GM04503 (cell line): ENCODE measurements around the gene A4GALT.
"Not testable (repeated sequence)": the region's sequence is repeated elsewhere in the genome, so short reads cannot be mapped to it uniquely, and the experiment has no call there.

ENCODE experiments used
- DNase-seq: peaks from one replicate; pipeline ENCODE4 v3.0.0-alpha.2; 2012; ENCODE audit warnings: low read depth

Gene A4GALT

DNA sequence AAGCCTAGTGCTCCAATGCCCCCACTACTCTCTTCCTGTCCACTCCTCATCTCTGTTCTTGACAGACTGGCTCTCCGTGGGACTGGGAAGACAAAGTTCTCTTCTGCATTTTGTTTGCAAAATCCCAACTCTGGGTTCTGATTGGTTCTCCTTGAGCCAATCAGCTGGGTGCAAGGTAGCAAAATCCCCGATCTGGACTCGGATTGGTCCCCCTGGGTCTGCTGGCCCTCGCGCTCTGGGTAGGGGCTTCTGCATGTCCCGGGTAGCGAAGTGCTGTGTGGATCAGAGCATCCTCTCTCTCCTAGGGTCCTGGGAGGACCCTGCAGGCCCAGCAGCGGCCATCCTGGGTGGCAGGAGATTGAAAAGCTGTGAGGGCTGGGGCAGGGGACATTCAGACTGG lies 22.3 kb upstream of the A4GALT start:
- DNase-seq = no peak

- not testable (repeated sequence) for DNase-seq
Observed at GRCh38 chr22:42740320-42740719, 19.6 kb upstream of the A4GALT start.

- DNase-seq = no peak
Observed at GRCh38 chr22:42734406-42734805, 13.7 kb upstream of the A4GALT start.

DNA sequence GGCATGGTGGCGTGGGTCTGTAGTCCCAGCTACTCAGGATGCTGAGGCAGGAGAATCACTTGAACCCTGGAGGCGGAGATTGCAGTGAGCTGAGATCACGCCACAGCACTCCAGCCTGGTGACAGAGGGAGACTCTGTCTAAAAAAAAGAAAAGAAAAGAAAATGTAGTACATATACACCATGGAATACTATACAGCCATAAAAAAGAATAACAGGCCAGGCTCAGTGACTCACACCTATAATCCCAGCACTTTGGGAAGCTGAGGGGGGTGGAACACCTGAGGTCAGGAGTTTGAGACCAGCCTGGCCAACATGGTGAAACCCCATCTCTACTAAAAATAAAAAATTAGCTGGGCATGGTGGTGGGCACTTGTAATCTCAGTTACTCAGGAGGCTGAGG lies 12.7 kb upstream of the A4GALT start:
- DNase-seq = not testable (repeated sequence)

DNA sequence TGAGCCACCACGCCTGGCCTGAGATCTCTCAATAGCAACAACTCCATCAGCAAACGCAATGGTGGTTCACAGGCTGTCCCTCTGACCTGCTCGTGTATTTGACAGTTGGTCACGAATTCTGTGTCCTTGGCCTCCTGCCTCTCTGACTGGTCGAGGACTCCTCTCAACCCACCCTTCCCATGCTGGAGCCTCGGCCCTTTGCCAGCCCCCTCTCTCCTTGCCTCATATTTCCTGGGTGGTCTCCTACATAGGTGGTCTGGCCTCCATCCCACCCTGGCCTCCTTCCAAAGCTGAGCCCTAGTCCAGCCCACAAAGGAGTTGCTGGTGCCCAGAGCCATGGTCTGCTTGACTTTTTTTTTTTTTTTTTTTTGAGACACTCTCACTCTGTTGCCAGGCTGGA lies 11.4 kb upstream of the A4GALT start:
- no peak for DNase-seq

- DNase-seq = no peak
Observed at GRCh38 chr22:42726811-42727210, 6.1 kb upstream of the A4GALT start.

DNA sequence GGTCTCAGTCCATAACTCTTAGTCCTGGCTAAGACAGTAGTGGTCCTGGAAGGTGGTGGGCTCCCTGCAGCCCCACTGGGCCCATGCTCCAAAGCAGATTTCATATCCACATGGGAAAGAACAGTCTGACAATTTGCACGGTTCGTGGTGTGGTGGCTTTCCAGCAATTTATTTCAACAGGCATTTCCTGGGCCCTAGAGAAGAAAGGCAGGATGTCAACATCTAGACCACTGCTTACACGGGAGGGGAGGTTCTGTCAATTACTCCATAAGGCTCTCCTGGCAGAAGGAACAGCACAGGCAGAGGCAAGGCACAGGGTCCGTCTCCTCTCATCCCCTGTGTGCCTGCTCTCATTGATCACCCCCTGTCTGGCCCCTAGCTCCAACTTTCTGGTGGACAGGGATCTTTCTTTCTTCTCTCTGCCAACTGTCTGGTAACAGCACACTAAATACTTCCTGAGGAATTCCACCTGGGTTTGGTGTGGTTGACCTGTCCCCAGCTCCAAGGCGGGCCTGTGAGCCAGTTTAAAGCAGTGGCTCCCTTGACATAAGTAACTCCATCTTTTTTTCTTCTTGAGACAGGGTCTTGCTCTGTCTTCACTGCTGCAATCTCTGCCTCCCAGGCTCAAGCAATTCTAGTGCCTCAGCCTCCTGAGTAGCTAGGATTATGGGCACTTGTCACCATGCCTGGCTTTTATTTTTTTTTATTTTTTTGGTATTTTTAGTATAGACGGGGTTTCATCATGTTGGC lies 5.1 kb upstream of the A4GALT start:
- no peak for DNase-seq

- no peak for DNase-seq
Observed at GRCh38 chr22:42724062-42724461, 3.4 kb upstream of the A4GALT start.

DNA sequence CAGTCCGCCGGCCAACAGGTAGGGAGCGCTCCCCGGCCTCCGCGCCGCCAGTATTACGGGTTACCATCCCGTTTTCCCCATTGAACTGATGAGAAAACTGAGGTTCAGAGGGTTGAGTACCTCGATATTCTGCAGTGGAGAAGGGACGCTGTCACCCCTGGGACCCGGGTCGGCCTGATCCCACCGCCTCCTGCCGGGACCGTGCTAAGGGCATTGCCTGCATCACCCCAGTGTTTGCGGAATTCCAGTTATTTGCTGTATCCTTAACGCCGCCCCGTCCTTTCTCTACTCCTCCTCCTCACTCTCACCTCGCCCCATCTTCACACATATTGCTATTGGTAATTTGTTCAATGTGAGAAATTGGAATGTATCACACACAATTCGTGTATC lies 370 bp upstream of the A4GALT start:
- DNase-seq = no peak

- no peak for DNase-seq
Observed at GRCh38 chr22:42719656-42720262, 911 bp downstream of the A4GALT start.

DNA sequence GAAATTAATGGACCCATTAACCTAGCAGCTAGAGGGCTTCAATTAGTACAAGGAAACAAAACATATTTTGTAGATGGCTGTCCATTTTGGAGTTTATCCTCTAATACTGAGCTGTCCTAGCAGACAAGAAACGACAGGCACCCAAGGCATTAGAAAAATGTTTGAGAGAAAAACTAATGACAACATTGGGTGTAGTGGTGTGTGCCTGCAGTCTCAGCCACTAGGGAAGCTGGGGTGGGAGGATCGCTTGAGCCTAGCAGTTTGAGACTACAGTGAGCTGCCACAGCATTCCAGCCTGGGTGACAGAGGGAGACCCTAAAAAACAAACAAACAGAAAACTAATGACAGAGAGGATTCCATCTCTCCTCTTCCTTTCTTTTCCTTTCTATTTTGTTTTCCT lies 1.5 kb downstream of the A4GALT start:
- no peak for DNase-seq

- no peak for DNase-seq
Observed at GRCh38 chr22:42717197-42717928, 3.3 kb downstream of the A4GALT start.

- DNase-seq = no peak
Observed at GRCh38 chr22:42716649-42717127, 4.0 kb downstream of the A4GALT start.

DNA sequence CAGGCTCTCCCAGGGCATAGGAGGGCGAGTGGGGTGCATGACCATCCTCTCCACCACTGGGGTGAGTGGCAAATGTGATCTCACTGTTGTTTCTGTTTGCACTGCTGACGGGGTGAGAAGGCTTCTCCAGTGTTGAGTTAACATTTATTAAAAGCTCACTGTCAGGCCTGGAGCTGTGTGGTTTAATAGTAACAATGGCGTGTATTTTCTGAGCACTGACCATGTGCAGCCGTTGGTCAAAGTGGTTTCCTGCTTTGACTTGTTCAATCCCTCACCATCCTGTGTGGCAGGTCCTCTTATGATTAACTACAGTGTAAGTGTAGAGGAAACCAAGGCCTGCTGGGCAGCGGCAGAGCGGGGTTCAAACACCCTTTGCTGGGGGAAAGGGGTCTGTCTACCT lies 4.4 kb downstream of the A4GALT start:
- DNase-seq = no peak

DNA sequence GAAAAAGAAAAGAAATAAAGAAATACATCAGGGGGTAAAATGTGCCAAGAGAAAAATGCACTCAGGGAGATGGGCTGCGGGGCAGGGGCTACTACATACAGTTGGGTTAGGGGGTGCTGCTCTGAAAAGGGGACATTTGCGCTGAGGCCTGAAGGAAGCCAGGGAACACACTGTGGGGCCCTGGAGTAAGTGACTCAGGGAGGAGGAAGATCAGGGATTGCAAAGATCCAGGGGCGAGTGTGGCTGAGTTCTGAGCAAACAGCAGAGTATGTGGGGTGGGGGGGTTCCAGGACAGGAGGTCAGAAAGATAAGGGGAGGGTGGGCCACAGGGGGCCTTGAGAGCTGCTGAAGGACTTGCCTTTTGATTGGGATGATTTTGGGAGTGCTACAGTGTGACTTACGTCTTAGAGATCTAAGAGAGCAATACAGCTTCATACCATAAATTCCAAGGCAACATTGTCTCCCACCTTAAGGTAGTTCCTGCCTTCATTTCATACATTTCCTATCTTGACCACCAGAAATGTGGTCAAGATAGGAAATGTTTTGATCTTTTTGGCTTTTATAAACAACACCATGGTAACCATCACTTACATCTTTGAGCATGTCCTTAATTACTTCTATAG lies 5.8 kb downstream of the A4GALT start:
- no peak for DNase-seq

DNA sequence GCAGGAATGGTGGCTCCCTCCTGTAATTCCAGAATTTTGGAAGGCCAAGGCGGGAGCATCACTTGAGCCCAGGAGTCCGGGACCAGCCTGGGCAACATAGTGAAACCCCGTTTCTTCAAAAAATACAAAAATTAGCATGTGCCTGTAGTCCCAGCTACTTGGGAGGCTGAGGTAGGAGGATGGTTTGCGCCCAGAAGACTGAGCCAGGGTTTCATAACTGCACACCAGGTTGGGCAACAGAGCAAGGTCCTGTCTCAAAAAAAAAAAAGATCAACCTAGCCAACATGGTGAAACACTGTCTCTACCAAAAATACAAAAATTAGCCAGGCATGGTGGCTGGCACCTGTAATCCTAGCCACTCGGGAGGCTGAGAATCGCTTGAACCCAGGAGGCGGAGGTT lies 6.4 kb downstream of the A4GALT start:
- no peak for DNase-seq

DNA sequence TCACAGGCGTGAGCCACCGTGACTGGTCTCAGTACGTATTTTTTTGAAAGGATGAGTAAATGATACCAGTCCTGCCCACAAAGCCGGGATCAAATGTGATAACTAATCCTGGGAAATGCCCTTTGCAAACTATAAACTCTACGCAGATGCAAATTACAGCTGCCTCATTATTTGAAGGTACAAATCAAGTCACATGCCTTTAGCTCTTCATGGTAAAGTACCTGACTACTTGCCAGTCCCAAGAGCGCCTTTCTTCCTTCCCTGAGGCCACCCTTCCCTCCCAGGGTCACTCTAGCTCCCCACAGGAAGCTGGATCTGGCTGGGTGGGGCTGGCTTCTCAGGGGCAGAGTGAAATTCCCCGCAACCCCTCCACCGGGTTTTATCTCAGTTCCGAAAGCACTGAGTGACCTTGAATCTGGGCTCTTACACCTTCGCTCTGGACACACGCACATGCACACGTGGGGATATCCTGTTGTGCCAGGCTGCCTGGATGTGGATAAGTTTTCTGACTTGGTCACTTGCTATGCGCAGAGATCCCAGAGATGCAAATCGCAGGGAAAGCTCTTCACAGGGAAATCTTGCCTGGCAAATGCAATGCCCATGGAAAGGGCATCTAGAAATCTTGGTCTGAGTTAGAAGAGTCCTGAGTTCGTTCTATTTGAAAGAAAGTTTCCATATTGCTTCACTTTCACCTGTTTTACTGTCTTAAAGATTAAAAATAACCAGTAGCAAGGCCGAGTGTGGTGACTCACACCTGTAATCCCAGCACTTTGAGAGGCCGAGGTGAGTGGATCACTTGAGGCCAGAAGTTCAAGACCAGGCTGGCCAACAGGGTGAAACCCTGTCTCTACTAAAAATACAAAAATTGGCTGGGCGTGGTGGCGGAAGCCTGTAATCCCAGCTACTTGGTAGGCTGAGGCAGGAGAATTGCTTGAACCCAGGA lies 8.5 kb downstream of the A4GALT start:
- no peak for DNase-seq

DNA sequence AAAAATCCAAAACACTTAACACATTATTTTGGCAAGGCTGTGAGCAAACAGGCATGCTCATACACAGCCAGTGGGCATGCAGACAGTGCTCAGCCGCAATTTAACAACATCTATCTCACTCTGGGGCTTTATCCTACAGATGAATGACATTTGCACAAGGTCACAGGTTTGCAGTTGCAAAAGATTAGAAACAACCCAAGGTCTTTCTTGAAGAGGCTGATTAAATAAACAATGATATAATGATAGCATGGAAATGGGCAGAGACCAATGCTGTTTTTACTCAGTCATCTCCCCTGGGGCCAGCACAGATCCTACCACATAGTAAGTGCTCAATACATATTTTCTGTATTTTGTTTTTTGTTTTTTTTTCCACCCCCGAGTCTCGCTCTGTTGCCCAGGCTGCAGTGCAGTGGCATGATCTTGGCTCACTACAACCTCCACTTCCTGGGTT lies 9.4 kb downstream of the A4GALT start:
- DNase-seq = no peak

- no peak for DNase-seq
Observed at GRCh38 chr22:42708417-42708816, 12.3 kb downstream of the A4GALT start.

GRCh38 chr22:42707496-42707895 lies 13.2 kb downstream of the A4GALT start:
- DNase-seq = no peak

GRCh38 chr22:42704896-42705295 lies 15.8 kb downstream of the A4GALT start:
- no peak for DNase-seq
